OCI-LY3 (cell line): ENCODE measurements around the gene PELI1.

ENCODE experiments used
- H2AFZ ChIP-seq: fragments of 200-600, 300-600 bp; shearing (Covaris generic); 2 replicates; pipeline ENCODE4 v1.6.0; 2014; ENCODE audit warnings: antibody characterized with exemption, low read depth, low read length
- H3K27ac ChIP-seq: fragments of 200-600, 300-600 bp; sonication (generic); 2 replicates; pipeline ENCODE4 v1.5.1; 2014; ENCODE audit warnings: mild to moderate bottlenecking, low read length, moderate library complexity, mixed read lengths
- H3K27me3 ChIP-seq: fragments of 200-600, 300-600 bp; sonication (generic); 2 replicates; pipeline ENCODE4 v1.6.1; 2014; ENCODE audit warnings: low read depth, low read length, mixed read lengths
- H3K36me3 ChIP-seq: fragments of 200-600, 300-600 bp; sonication (generic); replicated peaks from 2 replicates; pipeline ENCODE3; 2014; ENCODE audit warnings: low read depth, low read length, mixed read lengths
- H3K4me1 ChIP-seq: fragments of 300-600, 200-600 bp; sonication (generic); 2 replicates; pipeline ENCODE4 v1.6.1; 2014; ENCODE audit warnings: low read length, mixed read lengths
- H3K4me2 ChIP-seq: fragments of 200-600, 300-600 bp; sonication (generic); 2 replicates; pipeline ENCODE4 v1.6.1; 2014; ENCODE audit warnings: low read length, mixed read lengths
- H3K4me3 ChIP-seq: fragments of 300-600, 200-600 bp; sonication (generic); 2 replicates; pipeline ENCODE4 v1.5.1; 2014; ENCODE audit warnings: antibody characterized with exemption, mild to moderate bottlenecking, low read length, moderate library complexity
- H3K79me2 ChIP-seq: fragments of 300-600, 200-600 bp; shearing (Covaris generic); 2 replicates; pipeline ENCODE4 v1.6.1; 2014; ENCODE audit warnings: mild to moderate bottlenecking, low read length, mixed read lengths
- H3K9ac ChIP-seq: fragments of 300-600, 200-600 bp; shearing (Covaris generic); 2 replicates; pipeline ENCODE4 v1.6.0; 2014; ENCODE audit warnings: mild to moderate bottlenecking, low read length, moderate library complexity
- H3K9me3 ChIP-seq: fragments of 200-600, 300-600 bp; shearing (Covaris generic); 2 replicates; pipeline ENCODE4 v1.6.1; 2014; ENCODE audit warnings: low read length, mixed read lengths; ENCODE audit not compliant: insufficient read depth
- H4K20me1 ChIP-seq: fragments of 200-600, 300-600 bp; sonication (generic); 2 replicates; pipeline ENCODE4 v1.6.1; 2016; ENCODE audit warnings: low read length, mixed read lengths; ENCODE audit not compliant: insufficient read depth
- CTCF ChIP-seq: fragments of 200-600, 300-600 bp; sonication (generic); IDR thresholded peaks from 2 replicates; pipeline ENCODE4 v1.5.1; 2014; ENCODE audit warnings: antibody characterized with exemption, low read length, low read depth
- EZH2phosphoT487 ChIP-seq: fragments of 200-600 bp; shearing (Covaris generic); IDR thresholded peaks from 2 replicates; pipeline ENCODE4 v1.6.1; 2018; ENCODE audit warnings: antibody characterized with exemption, mixed run types, low read depth

PELI1 gene

GRCh38 chr2:64128406-64128805 is 15.8 kb downstream of the PELI1 start:
- H2AFZ ChIP-seq: no peak overlapping the region
- H3K4me3 ChIP-seq: no peak overlapping the region
- TF ChIP-seq CTCF (no peak), EZH2phosphoT487 (no peak)
- H3K79me2 ChIP-seq: peaks cover 97% of the 10 kb centered on the region
- H3K4me2 ChIP-seq: no peak overlapping the region
- no peak overlapping the region for H3K27ac ChIP-seq
- H3K36me3 ChIP-seq: peaks cover 20% of the 10 kb centered on the region
- peaks cover 85% of the 10 kb centered on the region for H4K20me1 ChIP-seq
- no peak overlapping the region for H3K9ac ChIP-seq
- H3K27me3 ChIP-seq: no peaks in the 10 kb centered on the region
- no peaks in the 10 kb centered on the region for H3K9me3 ChIP-seq
- peaks cover under 1% of the 10 kb centered on the region; the same call in 1 of the 2 replicates for H3K4me1 ChIP-seq

- Histone ChIP-seq H3K79me2 (peaks cover 97% of the 10 kb centered on the region), H3K36me3 (peaks cover 18% of the 10 kb centered on the region), H3K4me1 (peaks cover 14% of the 10 kb centered on the region), H4K20me1 (peaks cover 85% of the 10 kb centered on the region), H3K4me3 (no peak overlapping the region), H3K27ac (no peak overlapping the region), H3K27me3 (no peaks in the 10 kb centered on the region), H2AFZ (no peak overlapping the region), H3K4me2 (no peak overlapping the region), H3K9me3 (no peaks in the 10 kb centered on the region), H3K9ac (no peak overlapping the region)
- TF ChIP-seq CTCF: no peak
- no peak for TF ChIP-seq EZH2phosphoT487
Measured at GRCh38 chr2:64127119-64127518, 17.1 kb downstream of the PELI1 start.

- H3K79me2 ChIP-seq: peaks cover 95% of the 10 kb centered on the region
- peaks cover 17% of the 10 kb centered on the region for H3K36me3 ChIP-seq
- H3K4me2 ChIP-seq: no peak overlapping the region
Measured at GRCh38 chr2:64126601-64127000, 17.6 kb downstream of the PELI1 start.

GRCh38 chr2:64124571-64124970 is 19.6 kb downstream of the PELI1 start:
- Histone ChIP-seq H3K9me3 (no peaks in the 10 kb centered on the region), H3K27ac (no peak overlapping the region), H3K79me2 (peaks cover 91% of the 10 kb centered on the region), H3K9ac (no peak overlapping the region), H3K4me1 (peaks cover 16% of the 10 kb centered on the region), H3K27me3 (no peaks in the 10 kb centered on the region), H3K4me3 (no peak overlapping the region), H2AFZ (no peak overlapping the region), H4K20me1 (peaks cover 86% of the 10 kb centered on the region), H3K4me2 (no peak overlapping the region), H3K36me3 (peaks cover 21% of the 10 kb centered on the region)
- TF ChIP-seq EZH2phosphoT487 (no peak), CTCF (no peak)

More at GRCh38 chr2:64126601-64127000, 17.6 kb downstream of the PELI1 start:
- Histone ChIP-seq H3K4me1 (peaks cover 16% of the 10 kb centered on the region), H3K27ac (no peak overlapping the region), H4K20me1 (peaks cover 83% of the 10 kb centered on the region), H3K9ac (no peak overlapping the region), H2AFZ (no peak overlapping the region), H3K27me3 (no peaks in the 10 kb centered on the region), H3K4me3 (no peak overlapping the region), H3K9me3 (no peaks in the 10 kb centered on the region)
- TF ChIP-seq EZH2phosphoT487 (no peak), CTCF (no peak)
